H9 (cell line): ENCODE results near the gene RNF181. TPM values are rescaled to one million over a fixed set of nuclear protein-coding genes. Genes with fewer than 3 reads are reported as not detected.

ENCODE experiments used
- DNase-seq: peaks from one replicate; pipeline ENCODE4 v3.0.0-alpha.2; 2017
- H2AFZ ChIP-seq: one replicate; pipeline ENCODE4 v1.6.1; 2013; ENCODE audit warnings: mild to moderate bottlenecking, low read length, control low read depth, moderate library complexity
- H2AK5ac ChIP-seq: 2 replicates; pipeline ENCODE4 v1.6.1; 2013; ENCODE audit warnings: low read length, control low read depth, mixed read lengths; ENCODE audit not compliant: insufficient read length
- H2BK120ac ChIP-seq: one replicate; pipeline ENCODE4 v1.6.1; 2013; ENCODE audit warnings: low read depth, mild to moderate bottlenecking, low read length, control low read depth, inconsistent platforms; ENCODE audit not compliant: poor library complexity, severe bottlenecking
- H2BK12ac ChIP-seq: 2 replicates; pipeline ENCODE4 v1.6.1; 2013; ENCODE audit warnings: low read length, control low read depth, mixed read lengths, low read depth; ENCODE audit not compliant: insufficient read length
- H2BK15ac ChIP-seq: 2 replicates; pipeline ENCODE4 v1.6.1; 2013; ENCODE audit warnings: low read depth, low read length, control low read depth
- H2BK20ac ChIP-seq: one replicate; pipeline ENCODE4 v1.6.1; 2013; ENCODE audit warnings: low read depth, mild to moderate bottlenecking, low read length, control low read depth, inconsistent platforms; ENCODE audit not compliant: poor library complexity, severe bottlenecking
- H2BK5ac ChIP-seq: 2 replicates; pipeline ENCODE4 v1.6.1; 2013; ENCODE audit warnings: low read length, control low read depth, mixed read lengths; ENCODE audit not compliant: insufficient read length
- H3K14ac ChIP-seq: 2 replicates; pipeline ENCODE4 v1.6.1; 2013; ENCODE audit warnings: low read length, control low read depth; ENCODE audit not compliant: insufficient read depth
- H3K18ac ChIP-seq: 2 replicates; pipeline ENCODE4 v1.6.1; 2013; ENCODE audit warnings: low read depth, mild to moderate bottlenecking, mixed read lengths, low read length, control low read depth; ENCODE audit not compliant: insufficient read length
- H3K23ac ChIP-seq: 2 replicates; pipeline ENCODE4 v1.6.1; 2013; ENCODE audit warnings: low read length, control low read depth, mixed read lengths, low read depth; ENCODE audit not compliant: insufficient read length
- H3K23me2 ChIP-seq: 2 replicates; pipeline ENCODE4 v1.6.1; 2013; ENCODE audit warnings: low read depth, mild to moderate bottlenecking, mixed read lengths, low read length, control low read depth; ENCODE audit not compliant: insufficient read length, poor library complexity, severe bottlenecking
- H3K27ac ChIP-seq: 2 replicates; pipeline ENCODE4 v1.5.1; 2013; ENCODE audit warnings: low read length, control low read depth, mixed read lengths, low read depth; ENCODE audit not compliant: insufficient read length
- H3K27me3 ChIP-seq: 2 replicates; pipeline ENCODE4 v1.6.1; 2013; ENCODE audit warnings: low read length, control low read depth, inconsistent platforms; ENCODE audit not compliant: insufficient read depth
- H3K4ac ChIP-seq: 2 replicates; pipeline ENCODE4 v1.6.1; 2013; ENCODE audit warnings: low read depth, mild to moderate bottlenecking, control low read depth, inconsistent platforms, low read length, moderate library complexity
- H3K4me1 ChIP-seq: 2 replicates; pipeline ENCODE4 v1.6.1; 2013; ENCODE audit warnings: low read length, control low read depth, inconsistent platforms; ENCODE audit not compliant: insufficient read depth
- H3K4me2 ChIP-seq: 2 replicates; pipeline ENCODE4 v1.6.1; 2013; ENCODE audit warnings: low read length, control low read depth, mixed read lengths; ENCODE audit not compliant: insufficient read length, insufficient read depth
- H3K56ac ChIP-seq: 2 replicates; pipeline ENCODE4 v1.6.1; 2013; ENCODE audit warnings: low read depth, mild to moderate bottlenecking, mixed read lengths, low read length, control low read depth; ENCODE audit not compliant: insufficient read length
- H3K79me1 ChIP-seq: 2 replicates; pipeline ENCODE4 v1.6.1; 2013; ENCODE audit warnings: low read depth, mild to moderate bottlenecking, moderate library complexity, low read length, control low read depth, inconsistent platforms; ENCODE audit not compliant: insufficient read depth, poor library complexity, severe bottlenecking
- H3K79me2 ChIP-seq: 2 replicates; pipeline ENCODE4 v1.6.1; 2013; ENCODE audit warnings: low read length, control low read depth, inconsistent platforms; ENCODE audit not compliant: insufficient read depth
- H3K9ac ChIP-seq: 2 replicates; pipeline ENCODE4 v1.6.1; 2013; ENCODE audit warnings: low read length, control low read depth, mixed read lengths; ENCODE audit not compliant: insufficient read length; ENCODE audit errors: extremely low read depth
- H3K9me3 ChIP-seq: one replicate; pipeline ENCODE4 v1.6.1; 2013; ENCODE audit warnings: low read depth, low read length, inconsistent platforms; ENCODE audit not compliant: control insufficient read depth
- H3T11ph ChIP-seq: one replicate; pipeline ENCODE4 v1.6.1; 2013; ENCODE audit warnings: mild to moderate bottlenecking, low read length, control low read depth, inconsistent platforms
- H4K20me1 ChIP-seq: one replicate; pipeline ENCODE4 v1.6.1; 2013; ENCODE audit not compliant: control insufficient read depth, insufficient read length, insufficient read depth
- H4K5ac ChIP-seq: 2 replicates; pipeline ENCODE4 v1.6.1; 2013; ENCODE audit warnings: low read depth, mild to moderate bottlenecking, mixed read lengths, low read length, control low read depth; ENCODE audit not compliant: insufficient read length
- H4K8ac ChIP-seq: replicated peaks from 2 replicates; pipeline ENCODE4 v1.6.1; 2013; ENCODE audit warnings: low read length, control low read depth, mixed read lengths, low read depth; ENCODE audit not compliant: insufficient read length
- H4K91ac ChIP-seq: 2 replicates; pipeline ENCODE4 v1.6.1; 2013; ENCODE audit warnings: low read depth, mild to moderate bottlenecking, moderate library complexity, mixed read lengths, low read length, control low read depth; ENCODE audit not compliant: insufficient read length
- H3K27ac Mint-ChIP-seq, 3 experiments: 2 replicates in 2 of 3; 3 replicates in 1 of 3; pipeline ENCODE4 v1.8.0; 2020 to 2021; ENCODE audit warnings: mixed read lengths in 3 of 3, mild to moderate bottlenecking in 1 of 3, moderate library complexity in 1 of 3
- H3K27me3 Mint-ChIP-seq: 2 replicates; pipeline ENCODE4 v1.8.0; 2021; ENCODE audit warnings: low read depth, mild to moderate bottlenecking, moderate library complexity, mixed read lengths
- H3K36me3 Mint-ChIP-seq, 3 experiments: 2 replicates in 2 of 3; 3 replicates in 1 of 3; pipeline ENCODE4 v1.8.0; 2020 to 2021; ENCODE audit warnings: low read depth in 3 of 3, mixed read lengths in 3 of 3; ENCODE audit not compliant: insufficient read depth in 1 of 3
- H3K4me1 Mint-ChIP-seq, 2 experiments: 2 replicates each; pipeline ENCODE4 v1.8.0; 2020; ENCODE audit warnings: mixed read lengths in 2 of 2
- H3K4me3 Mint-ChIP-seq, 2 experiments: 2 replicates in 1 of 2; 3 replicates in 1 of 2; pipeline ENCODE4 v1.8.0; 2020 to 2021; ENCODE audit warnings: mild to moderate bottlenecking in 2 of 2, mixed read lengths in 2 of 2, moderate library complexity in 1 of 2
- H3K9me3 Mint-ChIP-seq, 2 experiments: 2 replicates in 1 of 2; 3 replicates in 1 of 2; pipeline ENCODE4 v1.8.0; 2020; ENCODE audit warnings: mild to moderate bottlenecking in 2 of 2, mixed read lengths in 2 of 2, moderate library complexity in 1 of 2
- WGBS: extraction: QIAGEN DNeasy Blood & Tissue Kit; methylation state at CpG from one replicate; pipeline ENCODE4 v1.1.7; 2013; ENCODE audit warnings: missing lambda C conversion rate, low lambda C conversion rate, mixed read lengths; ENCODE audit not compliant: insufficient read length; ENCODE audit errors: extremely low coverage; 5-methylcytosine and 5-hydroxymethylcytosine counted together
- total RNA-seq: library from RNA; stranded (reverse); gene quantifications from 2 replicates; pipeline ENCODE4 v1.2.1, GENCODE V29; 2021
- TF ChIP-seq, protein P1 (sequence below): fragments of 200-600 bp; sonication (generic); conservative IDR thresholded peaks from 3 replicates; pipeline ENCODE4 v1.8.0; 2021; ENCODE audit warnings: antibody characterized with exemption, mild to moderate bottlenecking

The RNF181 gene
- total RNA-seq, 1 experiment from 2014 or later: 122 TPM

DNA sequence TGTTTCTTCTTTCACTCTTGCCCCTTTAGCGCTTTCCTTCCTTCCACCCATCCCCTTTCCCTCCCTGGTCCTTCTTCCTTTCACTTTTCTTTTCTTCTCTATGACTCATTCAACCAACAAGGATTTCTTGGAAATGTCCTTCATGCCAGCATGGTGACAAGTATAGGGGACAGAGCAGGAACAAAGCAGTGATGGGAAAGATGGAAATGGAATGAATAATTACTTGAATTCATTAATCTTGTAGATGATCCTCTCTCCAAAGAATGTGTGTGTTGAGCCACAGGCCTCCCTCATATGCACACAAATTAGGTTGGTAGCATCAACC is 9.8 kb upstream of the RNF181 start:
- Mint-ChIP-seq H3K27ac (no peak overlapping the region), H3K9me3 (no peaks in the 10 kb centered on the region; a peak in 1 of 5 replicates), H3K27me3 (peaks cover 29% of the 10 kb centered on the region), H3K4me3 (no peak overlapping the region), H3K4me1 (peaks cover 0 to 2% of the 10 kb centered on the region in 2 experiments; a peak in 1 of 4 replicates), H3K36me3 (no peaks in the 10 kb centered on the region; a peak in 2 of 7 replicates)
- H3K9me3 ChIP-seq: no peaks in the 10 kb centered on the region
- peaks cover 7% of the 10 kb centered on the region for H3K23me2 ChIP-seq
- H3K79me2 ChIP-seq: no peaks in the 10 kb centered on the region
- H3K4me1 ChIP-seq: no peaks in the 10 kb centered on the region; the same call in 1 of the 2 replicates
- H3K79me1 ChIP-seq: no peaks in the 10 kb centered on the region
- no peak overlapping the region for H3K14ac ChIP-seq
- peaks cover 5% of the 10 kb centered on the region; the same call in 1 of the 2 replicates for H3K27me3 ChIP-seq
- H2BK15ac ChIP-seq: no peak overlapping the region
- H3K27ac ChIP-seq: no peak overlapping the region
- H4K8ac ChIP-seq: no peak overlapping the region
- H2BK5ac ChIP-seq: no peak overlapping the region
- no peak overlapping the region for H3K9ac ChIP-seq
- no peak overlapping the region for H3K4ac ChIP-seq
- no CpG with 5 or more reads among the region's 1 CpG for WGBS
- TF ChIP-seq, protein P1, sequence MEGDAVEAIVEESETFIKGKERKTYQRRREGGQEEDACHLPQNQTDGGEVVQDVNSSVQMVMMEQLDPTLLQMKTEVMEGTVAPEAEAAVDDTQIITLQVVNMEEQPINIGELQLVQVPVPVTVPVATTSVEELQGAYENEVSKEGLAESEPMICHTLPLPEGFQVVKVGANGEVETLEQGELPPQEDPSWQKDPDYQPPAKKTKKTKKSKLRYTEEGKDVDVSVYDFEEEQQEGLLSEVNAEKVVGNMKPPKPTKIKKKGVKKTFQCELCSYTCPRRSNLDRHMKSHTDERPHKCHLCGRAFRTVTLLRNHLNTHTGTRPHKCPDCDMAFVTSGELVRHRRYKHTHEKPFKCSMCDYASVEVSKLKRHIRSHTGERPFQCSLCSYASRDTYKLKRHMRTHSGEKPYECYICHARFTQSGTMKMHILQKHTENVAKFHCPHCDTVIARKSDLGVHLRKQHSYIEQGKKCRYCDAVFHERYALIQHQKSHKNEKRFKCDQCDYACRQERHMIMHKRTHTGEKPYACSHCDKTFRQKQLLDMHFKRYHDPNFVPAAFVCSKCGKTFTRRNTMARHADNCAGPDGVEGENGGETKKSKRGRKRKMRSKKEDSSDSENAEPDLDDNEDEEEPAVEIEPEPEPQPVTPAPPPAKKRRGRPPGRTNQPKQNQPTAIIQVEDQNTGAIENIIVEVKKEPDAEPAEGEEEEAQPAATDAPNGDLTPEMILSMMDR: no peak
- no peak overlapping the region for H3T11ph ChIP-seq
- H4K20me1 ChIP-seq: no peaks in the 10 kb centered on the region
- no peak overlapping the region for H3K18ac ChIP-seq
- H3K56ac ChIP-seq: no peak overlapping the region
- H2BK12ac ChIP-seq: no peak overlapping the region
- no peak overlapping the region for H4K91ac ChIP-seq
- no peak overlapping the region for H3K23ac ChIP-seq
- H3K4me2 ChIP-seq: no peak overlapping the region
- no peak overlapping the region for H2AFZ ChIP-seq
- no peak for DNase-seq
- H2BK120ac ChIP-seq: no peak overlapping the region
- H4K5ac ChIP-seq: no peak overlapping the region
- no peak overlapping the region for H2BK20ac ChIP-seq
- H2AK5ac ChIP-seq: no peak overlapping the region
